ENCODE results near the gene CEND1. TPM values are rescaled to one million over a fixed set of nuclear protein-coding genes. Genes with fewer than 3 reads are reported as not detected.

The CEND1 gene
- total RNA-seq, 2 donors from 2014 or later, result 0.35 to 0.40 TPM

- Histone ChIP-seq H3K9me3 (no peaks in the 10 kb centered on the region), H3K4me1 (peaks cover 4% of the 10 kb centered on the region), H3K27me3 (peaks cover 14% of the 10 kb centered on the region), H3K27ac (no peak overlapping the region), H3K36me3 (no peaks in the 10 kb centered on the region), H3K9ac (ENCODE audit: low read depth in 2 of 2, low read length in 2 of 2) (no peak overlapping the region), H3K4me3 (no peak overlapping the region)
- intact Hi-C loops (cut with DNase I), result no loop called here
- TF ChIP-seq CTCF (IDR thresholded peaks at IDR 0.05), result no peak
- no peak for DNase-seq
Measured at GRCh38 chr11:790721-791564, 1.1 kb upstream of the CEND1 start.

GRCh38 chr11:788953-789940 lies 643 bp downstream of the CEND1 start:
- Histone ChIP-seq H3K27ac (no peak overlapping the region), H3K4me3 (no peak overlapping the region), H3K9ac (ENCODE audit: low read depth in 2 of 2, low read length in 2 of 2) (no peak overlapping the region), H3K9me3 (no peaks in the 10 kb centered on the region), H3K27me3 (peaks cover 14% of the 10 kb centered on the region), H3K4me1 (no peaks in the 10 kb centered on the region), H3K36me3 (no peaks in the 10 kb centered on the region)
- TF ChIP-seq CTCF (IDR thresholded peaks at IDR 0.05), result no peak
- no peak for DNase-seq
- intact Hi-C loops (cut with DNase I), result no loop called here

GRCh38 chr11:788009-788640 lies 1.8 kb downstream of the CEND1 start:
- no peak overlapping the region for H3K9ac ChIP-seq (ENCODE audit: low read depth in 2 of 2, low read length in 2 of 2)
- intact Hi-C loops (cut with DNase I), result no loop called here
- H3K9me3 ChIP-seq, result no peaks in the 10 kb centered on the region
- H3K27me3 ChIP-seq, result peaks cover 14% of the 10 kb centered on the region
- no peak overlapping the region for H3K27ac ChIP-seq
- no peak overlapping the region for H3K4me3 ChIP-seq
- TF ChIP-seq CTCF (IDR thresholded peaks at IDR 0.05), result no peak
- DNase-seq, result no peak
- H3K36me3 ChIP-seq, result no peaks in the 10 kb centered on the region
- no peaks in the 10 kb centered on the region for H3K4me1 ChIP-seq

- intact Hi-C loops (cut with DNase I), result no loop called here
- Histone ChIP-seq H3K4me3 (no peak overlapping the region), H3K4me1 (no peaks in the 10 kb centered on the region), H3K36me3 (no peaks in the 10 kb centered on the region), H3K27me3 (peaks cover 14% of the 10 kb centered on the region), H3K27ac (no peak overlapping the region), H3K9ac (ENCODE audit: low read depth in 2 of 2, low read length in 2 of 2) (no peak overlapping the region), H3K9me3 (no peaks in the 10 kb centered on the region)
- DNase-seq, result no peak
- TF ChIP-seq CTCF (IDR thresholded peaks at IDR 0.05), result no peak
Measured at GRCh38 chr11:787084-787675, 2.7 kb downstream of the CEND1 start.

All from colonic mucosa (tissue), 4 donors.